MG63 (cell line): Measurements from ENCODE around the gene ZNF224. TPM values are rescaled to one million over a fixed set of nuclear protein-coding genes. Genes with fewer than 3 reads are reported as not detected.
A peak's percentile ranks its signal among the peaks of the same experiment; 100 is the strongest.

Experiments
- DNase-seq: peaks from one replicate; pipeline ENCODE4 v3.0.0-alpha.2; 2020
- H3K27me3 ChIP-seq: fragments of 250-450 bp; sonication (Bioruptor Pico); 2 replicates; pipeline ENCODE4 v1.5.1; 2020; ENCODE audit warnings: mild to moderate bottlenecking, moderate library complexity
- H3K36me3 ChIP-seq: fragments of 250-450 bp; sonication (Bioruptor Pico); 2 replicates; pipeline ENCODE4 v1.5.1; 2020; ENCODE audit warnings: mild to moderate bottlenecking, moderate library complexity
- H3K4me3 ChIP-seq: fragments of 250-450 bp; sonication (Bioruptor Pico); 2 replicates; pipeline ENCODE4 v1.5.1; 2020; ENCODE audit warnings: mild to moderate bottlenecking, moderate library complexity
- H3K9me3 ChIP-seq: fragments of 250-450 bp; sonication (Bioruptor Pico); 2 replicates; pipeline ENCODE4 v1.5.1; 2020; ENCODE audit warnings: mild to moderate bottlenecking, moderate library complexity
- total RNA-seq: library from RNA; depleted of rRNA; stranded (reverse); fragments of >200 nt; shearing (Covaris generic); gene quantifications from 2 replicates; pipeline ENCODE4 v1.2.3, GENCODE V29; 2014; ENCODE audit warnings: low replicate concordance; rRNA removed

The ZNF224 gene
- total RNA-seq, result 7.7 and 17.1 TPM in 2 replicates

GRCh38 chr19:44093931-44094765 lies at the start of gene ZNF224:
Gene ZNF224, plus strand, starts transcription at chr19:44094361. Its CDS starts 3,513 bp downstream, at chr19:44097874.
- Histone ChIP-seq H3K9me3 (peaks cover 3% of the 10 kb centered on the region; the same call in 1 of the 2 replicates), H3K27me3 (no peaks in the 10 kb centered on the region), H3K36me3 (peaks cover 28% of the 10 kb centered on the region), H3K4me3 (peak within 1 kb of the TSS; percentile 88)
- DNase-seq, result peak; percentile 95

DNA sequence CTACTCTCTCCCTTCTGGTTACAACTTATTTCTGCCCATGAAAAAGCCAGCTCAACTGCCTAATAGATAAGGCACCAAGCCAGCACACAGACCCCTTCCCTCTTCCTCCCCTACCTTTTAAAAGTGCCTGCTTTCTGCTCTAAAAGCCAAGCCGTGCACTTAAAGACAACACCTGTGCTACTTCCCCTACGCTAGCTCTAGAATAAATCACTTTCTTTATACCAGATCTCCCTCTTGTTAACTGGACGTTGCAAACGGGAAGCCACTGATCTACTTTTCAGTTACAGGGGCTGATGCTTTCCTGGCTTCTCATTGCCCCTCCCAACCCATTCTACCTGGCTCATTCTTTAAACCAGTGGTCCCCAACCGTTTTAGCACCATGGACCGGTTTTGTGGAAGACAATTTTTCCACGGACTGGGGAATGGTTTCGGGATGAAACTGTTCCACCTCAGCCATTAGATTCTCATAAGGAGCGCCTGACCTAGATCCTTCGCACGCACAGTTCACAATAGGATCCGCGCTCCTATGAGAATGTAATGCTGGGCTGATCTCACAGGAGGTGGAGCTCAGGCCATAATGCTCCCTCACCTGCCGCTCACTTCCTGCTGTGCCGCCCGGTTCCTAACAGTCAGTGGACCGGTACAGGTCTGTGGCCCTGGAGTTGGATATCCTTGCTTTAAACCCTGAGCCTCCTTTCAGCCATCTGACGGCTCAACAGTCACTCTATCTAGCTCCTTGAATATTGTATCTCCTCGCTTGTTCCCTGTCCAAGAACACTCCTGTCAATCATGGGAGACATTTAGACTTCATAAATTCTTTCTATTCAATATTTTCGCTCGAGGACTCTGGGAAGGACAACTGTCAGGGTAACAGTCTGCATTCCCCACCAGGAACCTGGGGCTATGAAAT lies 43.2 kb upstream of the ZNF224 start:
- Histone ChIP-seq H3K27me3 (no peaks in the 10 kb centered on the region), H3K36me3 (peaks cover 6% of the 10 kb centered on the region), H3K9me3 (peaks cover 16% of the 10 kb centered on the region), H3K4me3 (peak overlapping the region; percentile 63)
- no peak for DNase-seq

GRCh38 chr19:44051650-44052402 lies 42.3 kb upstream of the ZNF224 start, which contains the start of gene ZNF223:
Gene ZNF223, plus strand, starts transcription at chr19:44052036. Its CDS starts 3,141 bp downstream, at chr19:44055177.
- DNase-seq, result peak; percentile 93
- H3K9me3 ChIP-seq, result peaks cover 16% of the 10 kb centered on the region

DNA sequence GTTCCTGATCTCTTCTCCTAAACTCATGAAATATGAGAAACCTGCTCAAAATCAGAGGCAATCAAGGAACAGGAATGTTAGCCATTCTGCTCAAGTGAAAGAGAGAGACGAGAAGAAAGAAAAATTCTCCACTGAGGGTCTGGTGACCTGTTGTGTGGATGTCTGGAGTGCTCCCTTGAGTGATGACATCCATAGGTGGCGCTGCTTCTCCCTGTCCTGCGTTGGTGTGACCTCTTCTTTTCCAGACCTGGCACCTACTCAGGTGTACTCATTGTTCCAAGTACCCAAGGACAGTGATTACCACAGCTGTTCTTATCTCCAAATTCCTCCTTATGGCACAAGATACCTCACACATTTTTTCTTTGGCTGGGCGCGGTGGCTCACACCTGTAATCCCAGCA lies 38.3 kb upstream of the ZNF224 start:
- Histone ChIP-seq H3K4me3 (no peak overlapping the region), H3K27me3 (no peaks in the 10 kb centered on the region), H3K9me3 (peaks cover 14% of the 10 kb centered on the region), H3K36me3 (peaks cover 6% of the 10 kb centered on the region)
- no peak for DNase-seq

More at GRCh38 chr19:44051650-44052402, 42.3 kb upstream of the ZNF224 start, which contains the start of gene ZNF223:
- Histone ChIP-seq H3K27me3 (no peaks in the 10 kb centered on the region), H3K36me3 (peaks cover 6% of the 10 kb centered on the region), H3K4me3 (peak within 1 kb of the TSS; percentile 63)

DNA sequence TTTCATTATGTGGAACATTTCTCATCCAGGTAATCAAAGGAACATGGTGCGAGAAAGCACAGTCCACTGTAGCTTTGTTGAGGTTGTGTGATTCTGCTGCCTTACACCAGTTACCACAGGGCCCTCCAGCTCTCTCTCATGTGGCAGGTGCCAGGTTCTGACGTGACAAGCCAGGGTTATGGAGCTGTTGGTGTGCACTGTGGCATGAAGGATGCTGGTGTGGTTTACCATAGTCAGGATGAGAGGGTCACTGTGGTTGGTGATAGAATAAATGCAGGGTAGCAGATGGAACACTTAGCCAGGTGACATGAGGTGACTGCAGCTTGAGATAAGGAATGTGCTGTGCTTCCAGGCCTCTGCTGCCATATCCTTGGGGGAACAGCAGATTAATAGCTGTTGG lies 34.9 kb upstream of the ZNF224 start:
- no peak overlapping the region for H3K4me3 ChIP-seq
- H3K36me3 ChIP-seq, result peaks cover 6% of the 10 kb centered on the region
- no peaks in the 10 kb centered on the region; the same call in 1 of the 2 replicates for H3K27me3 ChIP-seq
- DNase-seq, result no peak
- peaks cover 4% of the 10 kb centered on the region for H3K9me3 ChIP-seq

DNA sequence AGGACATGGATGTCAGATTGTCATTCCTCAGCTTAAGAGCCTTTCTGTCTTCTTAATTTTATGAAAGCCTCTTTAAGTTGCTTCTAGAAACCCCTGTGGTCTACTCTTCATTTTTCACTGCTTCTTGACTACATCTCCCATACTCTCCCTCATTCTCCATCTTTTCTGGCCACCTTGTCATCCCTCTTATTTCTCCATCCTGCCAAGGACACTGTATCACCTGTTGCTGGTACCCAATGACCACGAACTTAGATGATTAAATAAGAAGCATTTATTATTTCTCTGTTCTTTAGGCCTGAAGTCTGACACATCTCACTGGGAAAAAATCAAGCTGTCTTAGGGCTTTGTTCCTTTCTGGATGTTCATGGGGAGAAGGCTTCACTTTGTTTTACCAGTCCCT lies 33.1 kb upstream of the ZNF224 start:
- Histone ChIP-seq H3K9me3 (peaks cover 14% of the 10 kb centered on the region), H3K27me3 (no peaks in the 10 kb centered on the region; the same call in 1 of the 2 replicates), H3K36me3 (no peaks in the 10 kb centered on the region; the same call in 1 of the 2 replicates), H3K4me3 (no peak overlapping the region)
- no peak for DNase-seq

- DNase-seq, result no peak
- Histone ChIP-seq H3K4me3 (no peak overlapping the region), H3K36me3 (peaks cover 6% of the 10 kb centered on the region), H3K27me3 (no peaks in the 10 kb centered on the region; the same call in 1 of the 2 replicates), H3K9me3 (peaks cover 35% of the 10 kb centered on the region)
These were observed 27.9 kb upstream of the ZNF224 start for GRCh38 chr19:44066305-44066704.

DNA sequence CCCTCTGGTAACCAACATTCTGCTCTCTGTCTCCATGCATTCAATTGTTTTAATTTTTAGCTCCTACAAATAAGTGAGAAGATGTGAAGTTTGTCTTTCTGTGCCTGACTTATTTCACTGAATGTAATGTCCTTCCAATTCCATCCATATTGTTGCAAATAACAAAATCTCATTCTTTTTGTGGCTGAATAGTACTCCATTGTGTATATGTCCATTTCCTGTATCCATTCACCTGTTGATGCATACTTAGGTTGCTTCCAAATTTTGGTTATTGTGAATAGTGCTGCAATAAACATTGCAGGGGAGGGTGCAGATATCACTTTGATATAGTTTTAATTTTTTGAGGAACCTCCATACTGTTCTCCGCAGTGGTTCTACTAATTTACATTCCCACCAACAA lies 24.7 kb upstream of the ZNF224 start:
- Histone ChIP-seq H3K9me3 (peaks cover 34% of the 10 kb centered on the region), H3K27me3 (no peaks in the 10 kb centered on the region), H3K4me3 (no peak overlapping the region), H3K36me3 (peaks cover 6% of the 10 kb centered on the region)
- DNase-seq, result no peak

DNA sequence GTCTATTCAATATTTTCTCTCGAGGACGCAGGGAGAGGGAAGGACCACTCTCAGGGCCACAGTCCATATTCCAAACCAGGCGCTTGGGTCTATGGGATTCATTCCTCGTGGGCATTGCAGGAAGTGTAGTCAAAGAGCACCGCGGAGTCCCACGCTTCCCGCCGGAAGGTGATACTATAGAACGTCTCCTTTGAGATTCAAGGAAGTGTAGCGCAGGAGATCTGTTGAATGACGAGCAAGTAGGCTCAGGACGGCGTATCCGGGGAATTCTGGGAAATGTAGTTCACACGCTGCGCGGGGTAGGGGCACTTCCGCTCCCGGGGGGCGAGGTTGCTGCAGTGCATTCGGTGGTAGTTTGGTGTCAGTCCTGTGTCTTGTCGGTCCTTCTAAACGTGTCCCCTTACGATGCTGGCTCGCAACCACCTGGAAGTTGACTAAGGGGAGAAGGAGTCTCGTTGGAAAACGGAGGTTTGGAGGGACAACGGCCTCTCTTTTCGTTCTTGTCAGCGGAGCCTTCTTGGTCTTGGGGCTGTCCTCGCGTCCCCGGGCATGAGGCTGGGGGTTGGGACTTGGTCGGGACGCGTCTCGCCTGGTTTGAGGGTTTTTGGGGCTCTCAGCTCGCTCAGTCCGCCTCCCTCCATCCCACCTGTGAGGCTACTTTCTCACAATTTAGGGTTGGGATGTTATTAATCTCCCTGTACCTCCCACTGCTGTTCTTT lies 22.2 kb upstream of the ZNF224 start, which contains the start of gene ZNF284:
TSS of gene ZNF284 (plus strand) at position 336 of the 719 bp plus-strand sequence. CDS start 4,231 bp downstream, outside the sequence.
- DNase-seq, result peak; percentile 85

GRCh38 chr19:44072543-44073401 lies 21.4 kb upstream of the ZNF224 start:
- Histone ChIP-seq H3K27me3 (no peaks in the 10 kb centered on the region), H3K36me3 (no peaks in the 10 kb centered on the region), H3K9me3 (peaks cover 8% of the 10 kb centered on the region; the same call in 1 of the 2 replicates), H3K4me3 (peak overlapping the region; percentile 53)
- no peak for DNase-seq

More for the DNA sequence above, 22.2 kb upstream of the ZNF224 start, which contains the start of gene ZNF284:
- Histone ChIP-seq H3K27me3 (no peaks in the 10 kb centered on the region), H3K4me3 (peak within 1 kb of the TSS; percentile 53), H3K36me3 (no peaks in the 10 kb centered on the region), H3K9me3 (peaks cover 13% of the 10 kb centered on the region)

GRCh38 chr19:44076325-44076724 lies 17.8 kb upstream of the ZNF224 start:
- Histone ChIP-seq H3K27me3 (no peaks in the 10 kb centered on the region), H3K9me3 (peaks cover 2% of the 10 kb centered on the region; the same call in 1 of the 2 replicates), H3K4me3 (no peak overlapping the region), H3K36me3 (no peaks in the 10 kb centered on the region)
- no peak for DNase-seq

GRCh38 chr19:44092108-44092507 lies 2.1 kb upstream of the ZNF224 start:
- Histone ChIP-seq H3K9me3 (no peaks in the 10 kb centered on the region; the same call in 1 of the 2 replicates), H3K36me3 (peaks cover 7% of the 10 kb centered on the region), H3K27me3 (no peaks in the 10 kb centered on the region), H3K4me3 (no peak overlapping the region)
- DNase-seq, result no peak

GRCh38 chr19:44107751-44108150 lies 13.6 kb downstream of the ZNF224 start:
- H3K4me3 ChIP-seq, result no peak overlapping the region
- no peak for DNase-seq
- H3K27me3 ChIP-seq, result no peaks in the 10 kb centered on the region
- peaks cover 48% of the 10 kb centered on the region for H3K36me3 ChIP-seq
- H3K9me3 ChIP-seq, result peaks cover 26% of the 10 kb centered on the region

DNA sequence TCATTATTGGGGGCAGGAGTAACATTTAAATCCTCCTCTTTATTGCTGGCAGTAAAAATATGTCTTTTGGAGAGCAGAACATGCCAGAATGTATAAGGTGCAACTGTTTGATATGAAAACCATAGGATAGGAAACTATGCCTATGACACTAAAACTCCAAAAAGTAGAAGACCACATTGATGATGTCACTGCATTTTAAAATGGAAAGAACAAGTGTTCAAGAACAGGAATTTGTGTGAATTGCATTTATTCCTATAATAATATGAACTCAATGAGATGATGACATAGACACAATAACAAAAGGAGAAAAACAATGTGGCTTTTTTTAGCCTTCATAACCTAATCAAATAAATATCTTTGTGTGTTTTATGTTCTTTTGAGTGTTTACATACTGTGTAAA lies 15.3 kb downstream of the ZNF224 start:
- Histone ChIP-seq H3K4me3 (no peak overlapping the region), H3K36me3 (peaks cover 32% of the 10 kb centered on the region), H3K9me3 (peaks cover 23% of the 10 kb centered on the region), H3K27me3 (no peaks in the 10 kb centered on the region)
- no peak for DNase-seq
